Stimulated activated CD4-positive, alpha-beta T cell treated with anti-CD3 and anti-CD28 coated beads, TNF-alpha, amount 100 ng/mL, for 48 hours (primary cell): ENCODE results near the gene TXLNA.
A peak's percentile ranks its signal among the peaks of the same experiment; 100 is the strongest.
"Not testable (repeated sequence)": the region's sequence is repeated elsewhere in the genome, so short reads cannot be mapped to it uniquely, and the experiment has no call there.

ENCODE experiments used
- DNase-seq, 3 donors: peaks; one replicate each; pipeline ENCODE4 v3.0.0-alpha.2; 2020; ENCODE audit warnings: low read depth in 3 of 3

The TXLNA gene

GRCh38 chr1:32179443-32180185 is at the start of gene TXLNA:
TSS of gene TXLNA (plus strand) at chr1:32179675. CDS start at chr1:32180346, 671 bp downstream.
- peak; percentile 82 to 90 (median 88) for DNase-seq

- DNase-seq = not testable (repeated sequence)
Observed at GRCh38 chr1:32133950-32134280, 45.6 kb upstream of the TXLNA start.

- no peak for DNase-seq
Observed at GRCh38 chr1:32137111-32137510, 42.4 kb upstream of the TXLNA start.

- DNase-seq = no peak
Observed at GRCh38 chr1:32138965-32139364, 40.5 kb upstream of the TXLNA start.

GRCh38 chr1:32142446-32143301 is 36.8 kb upstream of the TXLNA start:
- DNase-seq = no peak

GRCh38 chr1:32143302-32143695 is 36.2 kb upstream of the TXLNA start:
- not testable (repeated sequence) for DNase-seq

GRCh38 chr1:32144033-32144432 is 35.4 kb upstream of the TXLNA start:
- no peak for DNase-seq

GRCh38 chr1:32147799-32148198 is 31.7 kb upstream of the TXLNA start:
- DNase-seq = not testable (repeated sequence)

- DNase-seq = no peak
Observed at GRCh38 chr1:32150847-32151246, 28.6 kb upstream of the TXLNA start.

GRCh38 chr1:32151319-32151787 is 28.1 kb upstream of the TXLNA start:
- no peak for DNase-seq

GRCh38 chr1:32159189-32159588 is 20.3 kb upstream of the TXLNA start:
- no peak for DNase-seq

- no peak for DNase-seq
Observed at GRCh38 chr1:32163405-32163804, 16.1 kb upstream of the TXLNA start.

- not testable (repeated sequence) for DNase-seq
Observed at GRCh38 chr1:32165633-32166032, 13.8 kb upstream of the TXLNA start.

GRCh38 chr1:32170991-32171390 is 8.5 kb upstream of the TXLNA start:
- no peak for DNase-seq

- DNase-seq = no peak
Observed at GRCh38 chr1:32172621-32173245, 6.7 kb upstream of the TXLNA start.

GRCh38 chr1:32178380-32179192 is 889 bp upstream of the TXLNA start:
- DNase-seq = no peak

GRCh38 chr1:32179193-32179442 is 357 bp upstream of the TXLNA start:
- no peak for DNase-seq

GRCh38 chr1:32180186-32181060 is 948 bp downstream of the TXLNA start:
- DNase-seq = no peak

GRCh38 chr1:32181065-32181464 is 1.6 kb downstream of the TXLNA start:
- no peak for DNase-seq

- DNase-seq = no peak
Observed at GRCh38 chr1:32181563-32181962, 2.1 kb downstream of the TXLNA start.

- DNase-seq = no peak
Observed at GRCh38 chr1:32182060-32182459, 2.6 kb downstream of the TXLNA start.
